Nephron progenitor cell (in vitro differentiated cells): Measurements from ENCODE around the gene STK11.

Experiments used
- DNase-seq: peaks from one replicate; pipeline ENCODE4 v3.0.0; 2021
- H3K27ac Mint-ChIP-seq: 2 replicates; pipeline ENCODE4 v1.8.0; 2021; ENCODE audit warnings: mild to moderate bottlenecking, moderate library complexity, mixed read lengths
- H3K27me3 Mint-ChIP-seq: 2 replicates; pipeline ENCODE4 v1.8.0; 2021; ENCODE audit warnings: mild to moderate bottlenecking, low read depth, mixed read lengths; ENCODE audit not compliant: poor library complexity
- H3K36me3 Mint-ChIP-seq: 2 replicates; pipeline ENCODE4 v1.8.0; 2021; ENCODE audit warnings: low read depth, mixed read lengths
- H3K4me1 Mint-ChIP-seq: 2 replicates; pipeline ENCODE4 v1.8.0; 2021; ENCODE audit warnings: mixed read lengths
- H3K4me3 Mint-ChIP-seq: 2 replicates; pipeline ENCODE4 v1.8.0; 2021; ENCODE audit warnings: mild to moderate bottlenecking, moderate library complexity, mixed read lengths
- H3K9me3 Mint-ChIP-seq: 2 replicates; pipeline ENCODE4 v1.8.0; 2021; ENCODE audit warnings: mild to moderate bottlenecking, moderate library complexity, mixed read lengths
- CTCF ChIP-seq: fragments of 200-600 bp; sonication (generic); IDR thresholded peaks from 2 replicates; pipeline ENCODE4 v1.5.0; 2021; ENCODE audit warnings: antibody characterized with exemption

STK11 gene

GRCh38 chr19:1205114-1206099, at the start of gene STK11:
STK11 (plus strand) TSS chr19:1205778; CDS start chr19:1206914, 1,136 bp downstream.
- peaks cover 45% of the 10 kb centered on the region for H3K4me1 Mint-ChIP-seq
- DNase-seq = peak; percentile 100
- peak within 1 kb of the TSS; percentile 69 for H3K27ac Mint-ChIP-seq
- peaks cover 11% of the 10 kb centered on the region for H3K36me3 Mint-ChIP-seq
- no peaks in the 10 kb centered on the region for H3K9me3 Mint-ChIP-seq
- H3K4me3 Mint-ChIP-seq = peak within 1 kb of the TSS; percentile 93
- TF ChIP-seq CTCF = no peak
- peaks cover 6% of the 10 kb centered on the region for H3K27me3 Mint-ChIP-seq

GRCh38 chr19:1156305-1156801, 49.2 kb upstream of the STK11 start:
- Mint-ChIP-seq H3K9me3 (no peaks in the 10 kb centered on the region), H3K36me3 (peaks cover 10% of the 10 kb centered on the region), H3K27me3 (peaks cover 2% of the 10 kb centered on the region), H3K27ac (peak overlapping the region; percentile 42), H3K4me3 (no peak overlapping the region), H3K4me1 (peaks cover 29% of the 10 kb centered on the region)
- TF ChIP-seq CTCF = no peak
- DNase-seq = no peak

GRCh38 chr19:1156830-1157615, 48.6 kb upstream of the STK11 start:
- H3K36me3 Mint-ChIP-seq = peaks cover 4% of the 10 kb centered on the region
- H3K27ac Mint-ChIP-seq = no peak overlapping the region
- no peak for TF ChIP-seq CTCF
- H3K9me3 Mint-ChIP-seq = no peaks in the 10 kb centered on the region
- no peak overlapping the region for H3K4me3 Mint-ChIP-seq
- peaks cover 33% of the 10 kb centered on the region for H3K4me1 Mint-ChIP-seq
- H3K27me3 Mint-ChIP-seq = no peaks in the 10 kb centered on the region
- DNase-seq = no peak

- Mint-ChIP-seq H3K4me3 (no peak overlapping the region), H3K9me3 (no peaks in the 10 kb centered on the region), H3K27ac (no peak overlapping the region), H3K27me3 (no peaks in the 10 kb centered on the region), H3K36me3 (no peaks in the 10 kb centered on the region), H3K4me1 (peaks cover 36% of the 10 kb centered on the region)
- no peak for DNase-seq
- no peak for TF ChIP-seq CTCF
Measured at GRCh38 chr19:1157931-1158884, 47.4 kb upstream of the STK11 start.

GRCh38 chr19:1158885-1159448, 46.6 kb upstream of the STK11 start:
- Mint-ChIP-seq H3K27me3 (no peaks in the 10 kb centered on the region), H3K36me3 (no peaks in the 10 kb centered on the region), H3K9me3 (no peaks in the 10 kb centered on the region), H3K4me3 (no peak overlapping the region), H3K4me1 (peaks cover 37% of the 10 kb centered on the region), H3K27ac (no peak overlapping the region)
- no peak for DNase-seq
- no peak for TF ChIP-seq CTCF
